Spinal cord (tissue), 10 donors: ENCODE results near the gene SMURF1. TPM values are rescaled to one million over a fixed set of nuclear protein-coding genes. Genes with fewer than 3 reads are reported as not detected.
"Not testable (repeated sequence)": the region's sequence is repeated elsewhere in the genome, so short reads cannot be mapped to it uniquely, and the experiment has no call there.

ENCODE experiments used
- DNase-seq, 6 donors: peaks; one replicate each; pipeline versions ENCODE4 v3.0.0 to v3.0.0-alpha.2; 2013 to 2015; ENCODE audit warnings: low spot score in 6 of 6, low read depth in 4 of 6
- H3K27ac ChIP-seq: one replicate; pipeline ENCODE4 v1.5.1; 2013; ENCODE audit warnings: low read depth, low read length, control low read depth
- H3K27me3 ChIP-seq: one replicate; pipeline ENCODE4 v1.6.1; 2013; ENCODE audit warnings: low read length; ENCODE audit not compliant: control insufficient read depth, insufficient read depth
- H3K36me3 ChIP-seq: one replicate; pipeline ENCODE4 v1.6.1; 2013; ENCODE audit warnings: low read length; ENCODE audit not compliant: control insufficient read depth, insufficient read depth
- H3K4me1 ChIP-seq: one replicate; pipeline ENCODE4 v1.6.1; 2013; ENCODE audit warnings: low read length; ENCODE audit not compliant: control insufficient read depth, insufficient read depth
- H3K4me3 ChIP-seq: one replicate; pipeline ENCODE4 v1.5.1; 2013; ENCODE audit warnings: low read depth, low read length, control low read depth
- H3K9me3 ChIP-seq: one replicate; pipeline ENCODE4 v1.6.1; 2013; ENCODE audit warnings: low read length; ENCODE audit not compliant: control insufficient read depth, insufficient read depth
- WGBS: methylation state at CpG from one replicate; pipeline ENCODE4 v1.1.5; 2013; ENCODE audit warnings: missing lambda C conversion rate; ENCODE audit not compliant: insufficient coverage; 5-methylcytosine and 5-hydroxymethylcytosine counted together
- polyA plus RNA-seq, 2 donors: library from polyadenylated mRNA; unstranded; fragments of 120-200 nt; gene quantifications; one replicate each; pipeline ENCODE4 v1.2.1, GENCODE V29; 2013; ENCODE audit not compliant: insufficient read length in 2 of 2
- total RNA-seq, 2 donors: library from RNA; depleted of rRNA in 1 of 2; stranded (reverse); fragments of 120-200 nt in 1 of 2; fragments of >200 nt in 1 of 2; gene quantifications; one replicate each; pipeline versions ENCODE4 v1.2.3 to v1.2.4, GENCODE V29; 2013 to 2014
- donor health status: healthy.

The SMURF1 gene
- total and polyA plus RNA-seq, 4 donors = 22.7 to 28.8 (median 26.8) TPM

DNA sequence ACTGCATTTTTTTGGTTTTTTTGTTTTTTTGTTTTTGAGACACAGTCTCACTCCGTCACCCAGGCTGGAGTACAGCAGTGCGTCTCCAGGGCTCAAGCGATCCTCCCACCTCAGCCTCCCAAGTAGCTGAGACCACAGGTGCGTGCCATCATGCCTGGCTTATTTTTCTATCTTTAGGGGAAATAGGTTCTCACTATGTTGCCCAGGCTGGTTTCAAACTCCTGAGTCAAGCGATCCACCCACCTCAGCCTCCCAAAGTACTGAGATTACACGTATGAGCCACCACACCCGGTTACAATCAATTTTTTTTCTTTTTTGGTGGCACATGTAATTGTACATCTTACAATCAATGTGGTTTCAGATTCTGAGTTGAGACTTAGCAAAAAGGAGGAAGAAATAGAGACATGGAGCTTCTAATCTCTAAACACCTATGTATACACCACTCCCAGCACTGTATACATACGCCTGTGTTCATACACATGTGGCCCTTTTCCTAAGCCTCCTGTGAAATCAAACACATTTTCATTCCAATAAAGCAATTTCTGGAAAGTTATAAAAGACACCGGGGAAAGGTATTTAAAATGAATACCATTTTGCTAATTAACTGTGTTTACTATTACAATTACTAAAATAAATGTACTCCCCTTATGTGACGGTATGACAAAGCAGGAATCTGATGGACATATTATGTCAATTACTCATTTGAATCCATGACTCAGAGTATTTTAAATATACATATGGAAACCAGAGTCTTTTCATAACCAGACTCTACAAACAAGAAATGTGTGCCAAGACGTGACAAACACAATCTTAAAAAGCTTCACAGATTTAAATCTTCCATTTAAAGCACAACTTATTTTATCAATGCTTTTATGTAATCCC, 40.9 kb downstream of the SMURF1 start:
- Histone ChIP-seq H3K36me3 (no peaks in the 10 kb centered on the region), H3K4me3 (no peak overlapping the region), H3K9me3 (no peaks in the 10 kb centered on the region), H3K27ac (no peak overlapping the region), H3K27me3 (no peaks in the 10 kb centered on the region), H3K4me1 (peaks cover 3% of the 10 kb centered on the region)
- 100% methylated on average over 2 of the region's 11 CpGs for WGBS
- no peak for DNase-seq

DNA sequence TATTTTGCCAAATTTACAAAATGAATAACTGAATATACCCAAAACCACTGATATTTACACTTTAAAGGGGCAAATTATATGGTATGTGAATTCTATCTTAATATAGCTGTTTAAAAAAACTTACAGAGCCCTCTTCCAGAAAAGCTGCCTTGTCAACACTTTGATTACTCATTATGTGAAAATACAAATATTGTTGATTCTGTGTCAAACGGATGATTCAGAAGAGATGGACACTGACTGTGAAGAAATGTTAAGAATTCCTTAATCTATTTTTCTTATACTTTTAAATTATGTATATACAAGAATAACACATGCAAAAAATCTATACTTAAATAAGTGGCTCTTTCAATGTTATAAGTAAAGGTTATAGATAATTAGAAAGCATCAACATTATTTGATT, 41.5 kb downstream of the SMURF1 start:
- no peaks in the 10 kb centered on the region for H3K9me3 ChIP-seq
- no peaks in the 10 kb centered on the region for H3K27me3 ChIP-seq
- peaks cover 3% of the 10 kb centered on the region for H3K4me1 ChIP-seq
- H3K4me3 ChIP-seq = no peak overlapping the region
- no peak for DNase-seq
- WGBS = no CpG with 5 or more reads among the region's 1 CpG
- no peaks in the 10 kb centered on the region for H3K36me3 ChIP-seq
- no peak overlapping the region for H3K27ac ChIP-seq

DNA sequence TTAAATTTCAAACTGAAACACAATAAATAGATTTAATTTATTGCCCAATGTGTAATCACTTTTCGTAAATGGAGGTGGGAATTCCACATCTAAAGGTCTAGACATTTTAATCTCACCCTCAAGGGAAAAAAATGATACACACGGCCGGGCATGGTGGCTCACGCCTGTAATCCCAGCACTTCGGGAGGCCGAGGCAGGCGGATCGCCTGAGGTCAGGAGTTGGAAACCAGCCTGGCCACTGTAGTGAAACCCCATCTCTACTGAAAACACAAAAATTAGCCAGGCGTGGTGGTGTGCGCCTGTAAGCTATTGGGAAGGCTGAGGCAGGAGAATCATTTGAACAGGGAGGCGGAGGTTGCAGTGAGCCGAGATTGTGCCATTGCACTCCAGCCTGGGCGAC, 42.4 kb downstream of the SMURF1 start:
- not testable (repeated sequence) for H3K27me3 ChIP-seq, H3K36me3 ChIP-seq, H3K4me3 ChIP-seq, H3K27ac ChIP-seq, H3K9me3 ChIP-seq, DNase-seq, H3K4me1 ChIP-seq
- WGBS = no CpG with 5 or more reads among the region's 13 CpGs

DNA sequence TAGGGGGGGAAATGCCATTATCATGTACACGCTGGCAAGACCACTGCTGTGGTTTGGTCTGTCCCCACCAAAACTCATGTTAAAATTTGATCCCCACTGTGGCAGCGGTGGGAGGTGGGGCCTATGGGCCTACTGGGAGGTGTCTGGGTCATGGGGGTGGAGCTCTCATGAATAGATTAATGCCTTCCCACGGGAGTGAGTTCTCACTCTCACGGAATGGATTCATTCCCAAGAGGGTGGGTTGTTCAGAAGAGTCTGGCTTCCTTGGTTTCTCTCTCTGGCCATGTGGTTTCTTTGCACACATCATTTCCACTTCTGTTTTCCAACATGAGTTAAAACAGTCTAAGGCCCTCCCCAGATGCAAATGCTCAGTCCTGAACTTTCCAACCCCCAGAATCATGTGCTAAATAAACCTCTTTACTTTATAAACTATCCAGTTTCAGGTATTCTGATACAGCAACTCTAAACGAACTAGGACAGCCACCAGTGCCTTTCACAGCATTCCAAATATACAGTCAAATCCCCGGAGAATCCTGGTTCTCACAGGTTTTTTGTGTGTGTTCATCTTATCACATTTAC, 44.3 kb downstream of the SMURF1 start:
- no peak overlapping the region for H3K4me3 ChIP-seq
- no peak for DNase-seq
- no peaks in the 10 kb centered on the region for H3K27me3 ChIP-seq
- no peaks in the 10 kb centered on the region for H3K36me3 ChIP-seq
- H3K27ac ChIP-seq = no peak overlapping the region
- no peaks in the 10 kb centered on the region for H3K9me3 ChIP-seq
- WGBS = no CpG with 5 or more reads among the region's 6 CpGs
- H3K4me1 ChIP-seq = peaks cover 10% of the 10 kb centered on the region

GRCh38 chr7:99098824-99099498, 44.9 kb downstream of the SMURF1 start:
- WGBS = 57% methylated on average over 1 of the region's 6 CpGs
- no peak overlapping the region for H3K27ac ChIP-seq
- H3K27me3 ChIP-seq = no peaks in the 10 kb centered on the region
- DNase-seq = peak in 1 of 6 donors; percentile 14
- H3K4me1 ChIP-seq = peaks cover 11% of the 10 kb centered on the region
- H3K36me3 ChIP-seq = no peaks in the 10 kb centered on the region
- no peaks in the 10 kb centered on the region for H3K9me3 ChIP-seq
- H3K4me3 ChIP-seq = no peak overlapping the region

GRCh38 chr7:99098286-99098823, 45.6 kb downstream of the SMURF1 start:
- Histone ChIP-seq H3K27me3 (no peaks in the 10 kb centered on the region), H3K36me3 (no peaks in the 10 kb centered on the region), H3K4me1 (peaks cover 11% of the 10 kb centered on the region), H3K9me3 (no peaks in the 10 kb centered on the region), H3K27ac (no peak overlapping the region), H3K4me3 (no peak overlapping the region)
- 83% methylated on average over 1 of the region's 3 CpGs for whole genome bisulfite sequencing
- DNase-seq = peak in 1 of 6 donors; percentile 26

- H3K9me3 ChIP-seq = no peaks in the 10 kb centered on the region
- no peak for DNase-seq
- H3K27me3 ChIP-seq = no peaks in the 10 kb centered on the region
- H3K36me3 ChIP-seq = no peaks in the 10 kb centered on the region
- H3K27ac ChIP-seq = no peak overlapping the region
- no peak overlapping the region for H3K4me3 ChIP-seq
- no CpG with 5 or more reads among the region's 2 CpGs for WGBS
- peaks cover 11% of the 10 kb centered on the region for H3K4me1 ChIP-seq
Observed at GRCh38 chr7:99097730-99098129, 46.2 kb downstream of the SMURF1 start.

GRCh38 chr7:99096124-99096887, 47.6 kb downstream of the SMURF1 start:
- Histone ChIP-seq H3K4me3 (no peak overlapping the region), H3K4me1 (peaks cover 11% of the 10 kb centered on the region), H3K27ac (no peak overlapping the region), H3K9me3 (no peaks in the 10 kb centered on the region), H3K36me3 (no peaks in the 10 kb centered on the region), H3K27me3 (no peaks in the 10 kb centered on the region)
- DNase-seq = no peak
- 75% methylated on average over 3 of the region's 6 CpGs for WGBS

- Histone ChIP-seq H3K4me3 (no peak overlapping the region), H3K27ac (no peak overlapping the region), H3K36me3 (no peaks in the 10 kb centered on the region), H3K4me1 (peaks cover 11% of the 10 kb centered on the region), H3K27me3 (no peaks in the 10 kb centered on the region), H3K9me3 (no peaks in the 10 kb centered on the region)
- WGBS = 17% methylated on average over 1 of the region's 3 CpGs
- DNase-seq = no peak
Observed at GRCh38 chr7:99095698-99096097, 48.2 kb downstream of the SMURF1 start.
